ENCODE results near the gene TUFT1.
"Not testable (repeated sequence)": the region's sequence is repeated elsewhere in the genome, so short reads cannot be mapped to it uniquely, and the experiment has no call there.

TUFT1 gene

GRCh38 chr1:151512801-151513625 lies 27.1 kb upstream of the TUFT1 start:
- no peak for DNase-seq

- no peak for DNase-seq
These were observed 26.4 kb upstream of the TUFT1 start for GRCh38 chr1:151513626-151514121.

- no peak for DNase-seq
These were observed 25.7 kb upstream of the TUFT1 start for GRCh38 chr1:151514366-151514765.

DNA sequence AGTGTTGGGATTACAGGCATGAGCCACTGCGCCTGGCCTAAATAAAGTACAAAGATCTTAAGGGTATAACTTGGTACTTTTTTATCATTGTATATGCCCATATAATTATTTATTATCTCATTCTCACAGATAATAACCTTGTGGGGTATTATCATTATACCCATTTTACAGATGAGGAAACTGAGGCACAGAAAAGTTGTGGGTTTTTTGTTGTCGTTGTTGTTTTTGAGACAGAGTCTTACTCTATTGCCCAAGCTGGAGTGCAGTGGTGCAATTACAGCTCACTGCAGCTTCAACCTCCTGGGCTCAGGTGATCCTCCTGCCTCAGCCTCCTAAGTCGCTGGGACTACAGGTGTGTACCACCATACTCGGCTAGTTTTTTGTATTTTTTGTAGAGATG lies 24.8 kb upstream of the TUFT1 start:
- DNase-seq: no peak

DNA sequence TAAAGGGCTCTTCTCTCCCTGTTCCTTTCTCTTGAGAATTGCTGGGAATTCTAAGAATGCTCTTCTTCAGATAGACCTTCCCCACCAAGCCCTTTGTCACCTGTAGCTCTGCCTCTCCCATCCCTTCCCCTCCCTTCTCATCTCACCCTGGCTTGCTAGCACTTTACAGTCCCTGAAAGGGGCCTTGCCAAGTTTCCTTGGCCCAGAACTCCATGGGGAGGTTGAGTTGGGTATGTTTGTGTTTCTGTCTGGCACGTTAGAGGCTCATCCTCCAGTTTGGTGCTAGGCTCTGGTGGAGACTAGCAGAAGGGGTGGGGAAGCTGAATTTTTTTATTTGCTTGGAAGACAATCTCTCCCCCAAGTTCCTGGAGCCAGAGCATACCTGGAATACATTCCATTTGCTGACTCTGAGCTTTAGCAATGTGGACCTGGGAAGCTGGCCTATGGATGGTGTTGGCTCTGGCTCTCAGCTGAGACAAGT lies 24.0 kb upstream of the TUFT1 start:
- DNase-seq: no peak

GRCh38 chr1:151518431-151518830 lies 21.7 kb upstream of the TUFT1 start:
- DNase-seq: no peak

DNA sequence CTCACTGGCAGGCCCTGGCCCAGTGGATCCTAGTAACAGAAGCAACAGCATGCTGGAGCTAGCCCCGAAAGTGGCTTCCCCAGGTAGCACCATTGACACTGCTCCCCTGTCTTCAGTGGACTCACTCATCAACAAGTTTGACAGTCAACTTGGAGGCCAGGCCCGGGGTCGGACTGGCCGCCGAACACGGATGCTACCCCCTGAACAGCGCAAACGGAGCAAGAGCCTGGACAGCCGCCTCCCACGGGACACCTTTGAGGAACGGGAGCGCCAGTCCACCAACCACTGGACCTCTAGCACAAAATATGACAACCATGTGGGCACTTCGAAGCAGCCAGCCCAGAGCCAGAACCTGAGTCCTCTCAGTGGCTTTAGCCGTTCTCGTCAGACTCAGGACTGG lies 21.2 kb upstream of the TUFT1 start:
- DNase-seq: no peak

DNA sequence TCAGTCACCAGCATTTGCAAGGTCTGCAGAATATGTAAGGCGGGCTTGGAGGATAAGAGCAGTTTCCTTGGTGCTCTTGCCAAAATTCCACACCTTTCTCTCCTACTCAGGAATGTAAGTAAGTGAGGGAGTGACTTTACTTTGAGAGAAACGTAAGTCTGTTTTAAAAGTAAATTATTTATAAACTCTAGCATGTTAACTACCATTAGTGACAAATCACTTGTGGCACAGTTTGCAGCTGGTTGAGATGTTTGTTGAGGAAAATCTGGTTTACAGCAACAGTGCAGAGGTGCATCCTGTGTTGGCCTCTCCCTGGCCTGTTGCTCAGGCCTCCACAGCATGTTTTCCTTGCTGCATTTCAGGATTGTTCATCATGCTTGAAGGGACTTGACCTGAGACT lies 20.4 kb upstream of the TUFT1 start:
- DNase-seq: no peak

DNA sequence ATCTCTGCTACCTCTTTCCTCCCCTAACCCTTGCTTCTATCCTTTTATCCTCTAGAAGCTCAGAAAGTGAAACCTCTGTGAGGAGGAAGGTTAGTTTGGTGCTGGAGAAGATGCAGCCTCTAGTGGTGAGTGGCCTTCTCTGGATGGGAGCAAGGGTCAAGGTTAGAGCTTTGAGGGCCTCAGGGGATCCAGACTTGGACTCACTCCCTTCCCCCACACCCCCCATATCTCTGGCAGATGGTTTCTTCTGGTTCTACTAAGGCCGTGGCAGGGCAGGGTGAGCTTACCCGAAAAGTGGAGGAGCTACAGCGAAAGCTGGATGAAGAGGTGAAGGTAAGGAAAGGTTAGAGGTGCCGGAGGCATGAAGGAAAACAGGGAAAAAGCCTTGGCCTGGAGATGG lies 19.8 kb upstream of the TUFT1 start:
- DNase-seq: no peak

- DNase-seq: not testable (repeated sequence)
These were observed 17.7 kb upstream of the TUFT1 start for GRCh38 chr1:151522427-151522826.

- DNase-seq: no peak
These were observed 16.8 kb upstream of the TUFT1 start for GRCh38 chr1:151523326-151523725.

DNA sequence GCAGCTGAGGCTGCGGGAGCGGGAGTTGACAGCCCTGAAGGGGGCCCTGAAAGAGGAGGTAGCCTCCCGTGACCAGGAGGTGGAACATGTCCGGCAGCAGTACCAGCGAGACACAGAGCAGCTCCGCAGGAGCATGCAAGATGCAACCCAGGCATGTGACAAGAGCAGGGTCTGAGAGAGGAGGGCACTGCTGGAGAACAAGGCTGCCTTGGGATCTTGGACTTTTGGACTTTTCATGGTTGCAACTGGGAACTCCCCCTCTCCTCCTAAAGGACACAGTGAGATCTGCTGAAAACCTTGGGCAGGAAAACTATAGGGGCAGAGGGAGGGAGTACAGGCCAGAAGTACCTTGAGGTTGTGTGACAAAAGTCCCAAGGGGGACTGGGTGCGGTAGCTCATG lies 15.4 kb upstream of the TUFT1 start:
- DNase-seq: no peak

GRCh38 chr1:151526735-151527525 lies 13.2 kb upstream of the TUFT1 start:
- no peak for DNase-seq

DNA sequence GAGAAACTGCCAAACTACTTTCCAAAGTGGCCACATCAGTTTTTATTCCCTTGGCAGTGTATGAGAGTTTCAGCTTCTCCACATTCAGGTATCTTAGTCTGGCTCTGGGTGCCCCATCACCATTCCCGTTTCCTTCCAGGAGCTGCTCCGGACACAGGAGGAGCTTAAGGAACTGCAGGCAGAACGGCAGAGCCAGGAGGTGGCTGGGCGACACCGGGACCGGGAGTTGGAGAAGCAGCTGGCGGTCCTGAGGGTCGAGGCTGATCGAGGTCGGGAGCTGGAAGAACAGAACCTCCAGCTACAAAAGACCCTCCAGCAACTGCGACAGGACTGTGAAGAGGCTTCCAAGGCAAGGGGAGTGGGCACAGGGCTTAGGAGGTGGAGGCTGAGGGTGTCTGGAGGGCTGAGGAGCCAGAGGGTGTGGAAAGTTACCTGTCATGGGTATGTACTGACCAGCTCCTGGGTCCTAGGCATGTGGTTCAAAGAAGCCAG lies 10.9 kb upstream of the TUFT1 start:
- DNase-seq: no peak

- DNase-seq: no peak
These were observed 10.3 kb upstream of the TUFT1 start for GRCh38 chr1:151529781-151530180.

DNA sequence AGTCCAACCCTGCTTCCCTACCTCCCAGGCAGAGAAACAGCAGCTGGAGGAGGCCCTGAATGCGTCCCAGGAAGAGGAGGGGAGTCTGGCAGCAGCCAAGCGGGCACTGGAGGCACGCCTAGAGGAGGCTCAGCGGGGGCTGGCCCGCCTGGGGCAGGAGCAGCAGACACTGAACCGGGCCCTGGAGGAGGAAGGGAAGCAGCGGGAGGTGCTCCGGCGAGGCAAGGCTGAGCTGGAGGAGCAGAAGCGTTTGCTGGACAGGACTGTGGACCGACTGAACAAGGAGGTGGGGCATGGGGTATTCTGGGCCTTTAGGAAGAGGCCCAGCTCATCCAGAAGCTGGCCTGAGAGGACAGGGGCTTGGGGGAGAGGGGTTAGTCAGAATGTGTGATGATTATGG lies 9.6 kb upstream of the TUFT1 start:
- DNase-seq: no peak

DNA sequence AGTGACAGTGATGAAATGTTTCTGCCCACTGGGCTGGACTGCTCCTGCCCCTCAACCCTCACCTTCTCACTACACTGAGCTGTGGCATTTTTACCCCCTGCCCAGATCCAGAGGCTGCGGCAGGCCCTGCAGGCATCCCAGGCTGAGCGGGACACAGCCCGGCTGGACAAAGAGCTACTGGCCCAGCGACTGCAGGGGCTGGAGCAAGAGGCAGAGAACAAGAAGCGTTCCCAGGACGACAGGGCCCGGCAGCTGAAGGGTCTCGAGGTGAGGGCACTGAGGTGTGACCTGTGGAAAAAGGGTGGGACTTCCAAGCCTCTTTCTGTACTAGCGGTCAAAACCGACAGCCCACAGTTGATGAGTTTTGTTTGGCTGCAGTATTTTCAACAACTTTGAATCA lies 6.2 kb upstream of the TUFT1 start:
- DNase-seq: no peak

DNA sequence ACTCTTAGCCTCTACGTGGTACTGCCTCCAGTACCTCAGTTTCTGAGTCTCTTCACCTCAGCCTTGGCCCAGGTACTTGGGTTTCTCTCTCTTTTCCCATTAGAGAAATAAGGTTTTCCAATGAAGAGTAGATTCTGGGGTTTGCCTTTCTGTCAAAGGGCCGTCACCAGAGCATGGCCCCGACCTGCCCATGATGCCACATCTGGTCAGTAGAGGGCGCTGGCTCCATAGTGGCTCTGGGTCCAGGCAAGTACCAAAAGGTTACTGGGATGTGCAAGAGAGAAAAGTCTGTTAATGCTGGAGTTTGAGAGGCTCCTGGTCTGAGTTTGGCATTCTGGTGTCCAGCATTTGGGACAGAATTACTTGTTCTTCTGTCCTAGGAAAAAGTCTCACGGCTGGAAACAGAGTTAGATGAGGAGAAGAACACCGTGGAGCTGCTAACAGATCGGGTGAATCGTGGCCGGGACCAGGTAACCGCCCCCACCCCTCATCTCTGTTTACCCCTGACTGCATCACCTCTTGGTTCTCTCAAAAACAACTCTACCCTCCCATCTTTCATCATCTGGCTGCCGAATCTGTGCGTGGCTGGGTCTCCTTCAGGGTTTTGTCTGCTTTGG lies 5.3 kb upstream of the TUFT1 start:
- no peak for DNase-seq

DNA sequence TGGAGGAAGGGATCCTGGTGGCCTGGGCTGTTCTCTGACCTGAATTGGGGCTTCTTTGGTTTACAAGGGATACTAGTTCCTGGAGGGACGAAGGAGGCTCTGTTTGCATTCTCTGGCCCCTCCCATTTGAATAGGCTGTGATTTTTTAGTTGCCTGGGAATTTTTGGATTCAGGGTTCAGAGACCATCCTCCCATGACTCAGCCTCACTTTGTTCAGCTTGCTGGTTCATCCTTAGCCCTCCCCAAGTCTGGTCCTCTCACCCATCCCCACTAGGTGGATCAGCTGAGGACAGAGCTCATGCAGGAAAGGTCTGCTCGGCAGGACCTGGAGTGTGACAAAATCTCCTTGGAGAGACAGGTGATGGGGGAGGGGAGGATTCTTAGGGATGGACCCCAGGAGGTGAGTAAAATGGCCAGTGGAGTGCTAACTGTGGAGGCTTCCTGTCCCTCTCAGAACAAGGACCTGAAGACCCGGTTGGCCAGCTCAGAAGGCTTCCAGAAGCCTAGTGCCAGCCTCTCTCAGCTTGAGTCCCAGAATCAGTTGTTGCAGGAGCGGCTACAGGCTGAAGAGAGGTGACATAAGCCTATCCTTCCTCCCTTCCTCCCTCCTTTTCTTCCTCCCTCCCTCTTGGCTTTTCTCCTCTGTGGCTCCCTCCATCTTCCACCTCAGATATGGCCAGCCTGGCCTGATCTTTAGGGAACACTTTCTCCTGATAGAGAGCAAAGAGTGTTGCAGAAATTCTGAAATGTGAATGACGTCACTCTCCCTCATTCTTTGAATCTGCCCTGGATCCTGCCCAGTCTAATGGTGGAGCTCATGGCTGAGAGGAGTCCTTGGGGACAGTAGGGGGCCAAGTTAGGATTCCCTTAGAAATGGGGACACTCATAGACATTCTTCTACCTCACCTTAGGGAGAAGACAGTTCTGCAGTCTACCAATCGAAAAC lies 4.5 kb upstream of the TUFT1 start:
- DNase-seq: no peak

GRCh38 chr1:151536499-151536898 lies 3.6 kb upstream of the TUFT1 start:
- no peak for DNase-seq

GRCh38 chr1:151537112-151537511 lies 3.0 kb upstream of the TUFT1 start:
- DNase-seq: no peak
